ENCODE measurements around the gene RARRES2. TPM values are rescaled to one million over a fixed set of nuclear protein-coding genes. Genes with fewer than 3 reads are reported as not detected.
"Not testable (repeated sequence)": the region's sequence is repeated elsewhere in the genome, so short reads cannot be mapped to it uniquely, and the experiment has no call there.

Gene RARRES2
- total RNA-seq, 1 donor from 2014 or later, result 161 TPM

DNA sequence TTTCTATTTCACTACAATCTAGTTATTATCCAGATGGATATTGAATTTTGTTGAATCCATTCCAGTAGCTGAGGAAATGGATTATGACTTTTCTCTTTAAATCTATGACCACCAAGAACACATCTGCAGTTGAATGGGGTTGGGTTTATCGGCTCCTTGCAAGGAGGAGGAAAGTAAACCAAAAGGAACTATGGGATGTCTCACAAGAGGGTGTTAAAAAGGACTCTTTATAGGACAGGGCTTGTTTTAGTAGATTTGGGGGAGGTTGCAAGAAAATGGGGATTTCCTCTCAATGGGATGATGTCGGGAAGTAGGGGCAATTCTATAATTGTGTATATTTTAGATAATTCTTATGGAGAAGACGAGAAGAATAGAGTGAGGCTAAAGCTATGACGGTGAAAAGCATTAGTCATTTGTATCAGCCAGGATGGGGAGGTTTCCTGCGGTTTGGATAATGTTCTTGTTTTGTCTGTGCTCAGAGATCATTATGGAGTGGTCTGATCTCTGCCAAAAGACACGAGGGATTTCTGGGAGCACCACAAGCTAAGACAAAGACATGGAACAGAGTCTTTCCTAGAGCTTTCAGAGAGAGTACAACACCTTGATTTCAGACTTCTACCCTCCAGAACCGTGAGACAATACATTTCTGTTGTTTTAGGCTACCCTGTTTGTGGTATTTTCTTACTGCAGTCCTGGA lies 23.5 kb downstream of the RARRES2 start:
- no peak for DNase-seq (ENCODE audit: low read depth)

DNA sequence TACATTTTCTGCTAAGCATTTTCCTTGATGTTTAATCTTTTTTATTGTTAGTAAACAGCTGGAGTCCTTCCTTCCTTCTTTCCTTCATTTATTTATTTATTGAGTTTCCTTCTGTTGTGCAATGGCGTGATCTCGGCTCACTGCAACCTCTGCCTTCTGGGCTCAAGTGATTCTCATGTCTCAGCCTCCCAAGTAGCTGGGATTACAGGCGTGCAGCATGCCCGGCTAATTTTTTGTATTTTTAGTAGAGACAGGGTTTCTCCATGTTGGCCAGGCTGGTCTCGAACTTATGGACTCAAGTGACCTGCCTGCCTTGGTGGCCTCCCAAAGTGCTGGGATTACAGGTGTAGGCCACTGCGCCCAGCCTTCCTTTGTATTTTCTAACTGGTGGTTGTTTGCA lies 24.4 kb downstream of the RARRES2 start:
- DNase-seq (ENCODE audit: low read depth), result not testable (repeated sequence)

- DNase-seq (ENCODE audit: low read depth), result no peak
Measured at GRCh38 chr7:150314639-150315239, 26.7 kb downstream of the RARRES2 start.

- DNase-seq (ENCODE audit: low read depth), result no peak
Measured at GRCh38 chr7:150313870-150314269, 27.6 kb downstream of the RARRES2 start.

DNA sequence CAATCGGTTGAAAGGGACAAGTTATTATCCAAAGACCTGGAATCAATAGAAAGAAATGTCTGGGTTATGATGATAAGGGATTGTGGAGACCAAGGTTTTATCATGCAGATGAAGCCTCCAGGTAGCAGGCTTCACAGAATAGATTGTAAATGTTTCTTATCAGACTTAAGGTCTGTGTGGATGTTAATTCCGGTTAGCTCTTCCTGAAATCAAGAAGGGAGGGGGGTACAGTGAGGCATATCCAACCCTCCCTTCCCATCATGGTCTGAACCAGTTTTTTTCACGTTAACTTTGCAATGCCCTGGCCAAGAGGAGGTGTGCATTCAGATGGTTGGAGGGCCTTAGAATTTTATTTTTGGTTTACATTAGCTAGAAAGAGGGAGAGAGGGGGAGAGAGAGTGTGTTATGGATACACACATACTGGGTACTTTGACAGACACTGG lies 28.0 kb downstream of the RARRES2 start:
- DNase-seq (ENCODE audit: low read depth), result no peak

- DNase-seq (ENCODE audit: low read depth), result peak; percentile 86
Measured at GRCh38 chr7:150312649-150313366, 28.6 kb downstream of the RARRES2 start.

DNA sequence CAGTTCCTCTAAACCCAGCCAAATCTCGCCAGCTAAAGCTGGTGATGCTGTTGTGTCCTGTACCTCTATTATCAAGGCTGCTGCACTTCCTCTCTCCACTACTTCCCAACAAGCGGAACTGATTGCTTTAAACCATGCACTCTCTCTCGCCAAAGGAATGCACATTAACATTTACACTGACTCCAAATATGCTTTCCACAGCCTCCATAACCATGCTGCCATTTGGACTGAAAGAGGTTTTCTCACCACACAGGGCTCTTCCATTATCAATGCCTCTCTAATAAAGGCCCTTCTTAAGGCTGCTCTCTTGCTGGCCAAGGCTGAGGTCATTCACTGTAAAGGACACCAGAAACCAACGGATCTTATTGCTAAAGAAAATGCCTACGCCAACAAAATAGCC lies 29.7 kb downstream of the RARRES2 start:
- peak; percentile 66 for DNase-seq (ENCODE audit: low read depth)

DNA sequence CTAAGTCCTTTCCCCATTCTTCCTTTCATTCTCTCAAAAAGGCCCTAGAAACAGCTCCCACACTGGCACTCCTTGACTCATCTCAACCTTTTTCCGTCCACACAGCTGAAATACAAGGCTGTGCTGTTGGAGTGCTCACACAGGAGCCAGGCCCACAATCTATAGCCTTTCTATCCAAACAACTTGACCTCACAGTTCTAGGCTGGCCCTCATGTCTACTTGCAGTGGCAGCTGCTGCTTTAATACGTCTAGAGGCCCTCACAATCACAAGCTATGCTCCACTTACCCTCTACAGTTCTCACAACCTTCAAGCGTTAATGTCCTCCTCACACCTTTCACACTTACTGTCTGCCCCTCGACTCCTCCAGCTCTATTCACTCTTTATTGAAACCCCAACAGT lies 30.3 kb downstream of the RARRES2 start:
- DNase-seq (ENCODE audit: low read depth), result no peak

DNA sequence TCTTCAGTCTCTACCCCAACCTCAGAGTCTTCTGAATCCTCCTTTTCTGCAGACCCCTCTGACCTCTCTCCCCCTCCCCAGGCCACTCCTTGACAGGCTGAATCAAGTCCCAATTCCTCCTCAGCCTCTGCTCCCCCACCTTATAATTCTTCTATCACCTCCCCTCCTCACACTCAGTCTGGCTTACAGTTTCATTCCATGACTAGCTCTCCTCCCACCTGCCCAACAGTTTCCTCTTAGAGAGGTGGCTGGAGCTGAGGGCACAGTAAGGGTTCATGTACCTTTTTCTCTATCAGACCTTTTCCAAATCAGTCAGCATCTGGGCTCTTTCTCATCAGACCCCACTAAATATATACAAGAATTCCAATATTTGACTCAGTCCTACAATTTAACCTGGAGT lies 32.9 kb downstream of the RARRES2 start:
- no peak for DNase-seq (ENCODE audit: low read depth)

DNA sequence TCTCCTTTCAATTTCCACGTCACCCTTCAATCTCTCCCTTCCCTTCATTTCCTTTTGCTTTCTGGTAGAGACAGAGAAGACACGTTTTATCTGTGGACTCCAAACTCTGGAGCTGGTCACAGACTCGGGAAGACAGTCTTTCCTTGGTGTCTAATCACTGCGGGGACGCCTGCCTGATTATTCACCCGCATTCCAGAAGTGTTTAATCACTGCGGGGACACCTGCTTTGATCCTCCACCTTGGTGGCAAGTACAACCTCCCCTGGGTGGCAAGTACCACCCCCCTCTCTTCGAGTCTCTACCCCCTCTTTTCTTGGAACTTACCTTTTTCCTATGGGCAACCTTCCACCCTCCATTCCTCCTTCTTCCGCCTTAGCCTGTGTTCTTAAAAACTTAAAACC lies 33.5 kb downstream of the RARRES2 start:
- no peak for DNase-seq (ENCODE audit: low read depth)

GRCh38 chr7:150307129-150307528 lies 34.3 kb downstream of the RARRES2 start:
- peak; percentile 58 for DNase-seq (ENCODE audit: low read depth)

- not testable (repeated sequence) for DNase-seq (ENCODE audit: low read depth)
Measured at GRCh38 chr7:150306377-150306776, 35.1 kb downstream of the RARRES2 start.

DNA sequence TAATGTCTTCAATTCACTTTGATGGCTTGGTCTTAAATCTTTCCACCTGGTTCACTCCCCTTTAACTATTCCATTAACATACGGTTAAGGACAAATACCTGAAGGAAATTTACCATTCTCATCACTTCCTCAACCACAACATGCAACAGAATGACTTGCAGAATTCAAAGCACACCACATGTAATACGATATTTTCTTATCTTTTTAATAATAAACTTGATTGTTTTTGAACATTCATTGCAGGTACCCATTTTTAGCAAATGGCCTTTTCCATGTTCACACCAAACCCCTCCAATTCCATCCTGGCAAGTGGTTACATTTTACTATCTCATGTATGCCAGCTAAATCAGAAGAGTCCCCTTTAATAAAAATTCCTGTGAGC lies 35.5 kb downstream of the RARRES2 start:
- not testable (repeated sequence) for DNase-seq (ENCODE audit: low read depth)

DNA sequence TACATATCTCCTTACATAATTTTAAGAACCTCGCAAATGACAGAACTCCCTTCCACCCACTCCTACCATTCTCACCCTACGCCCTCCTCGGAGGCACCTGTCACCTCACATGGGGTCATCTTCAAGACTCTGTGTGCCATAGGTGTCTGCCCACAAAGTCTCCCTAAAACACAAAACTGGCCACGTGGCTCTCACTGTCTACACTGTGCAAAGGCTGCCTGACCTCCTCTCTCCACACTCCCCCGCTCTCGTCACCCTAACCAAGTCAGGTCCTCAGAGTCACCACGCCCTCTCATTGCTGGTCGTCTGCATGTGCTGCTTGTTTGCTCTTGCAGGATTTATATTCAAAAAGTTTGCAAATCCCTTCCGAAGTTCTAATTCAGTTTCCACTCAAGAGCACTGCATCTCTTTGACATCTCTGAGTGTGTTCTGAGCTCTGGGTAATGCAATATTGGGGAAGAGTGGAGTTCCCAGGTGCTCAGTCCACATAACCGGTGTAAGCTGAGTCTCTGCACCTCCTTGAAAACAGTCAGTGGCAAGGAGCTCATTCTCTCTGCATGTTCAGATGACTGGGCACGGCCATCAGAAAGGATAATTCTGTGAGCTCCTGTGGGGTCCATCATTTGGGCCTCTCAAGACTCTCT lies 36.0 kb downstream of the RARRES2 start:
- not testable (repeated sequence) for DNase-seq (ENCODE audit: low read depth)

DNA sequence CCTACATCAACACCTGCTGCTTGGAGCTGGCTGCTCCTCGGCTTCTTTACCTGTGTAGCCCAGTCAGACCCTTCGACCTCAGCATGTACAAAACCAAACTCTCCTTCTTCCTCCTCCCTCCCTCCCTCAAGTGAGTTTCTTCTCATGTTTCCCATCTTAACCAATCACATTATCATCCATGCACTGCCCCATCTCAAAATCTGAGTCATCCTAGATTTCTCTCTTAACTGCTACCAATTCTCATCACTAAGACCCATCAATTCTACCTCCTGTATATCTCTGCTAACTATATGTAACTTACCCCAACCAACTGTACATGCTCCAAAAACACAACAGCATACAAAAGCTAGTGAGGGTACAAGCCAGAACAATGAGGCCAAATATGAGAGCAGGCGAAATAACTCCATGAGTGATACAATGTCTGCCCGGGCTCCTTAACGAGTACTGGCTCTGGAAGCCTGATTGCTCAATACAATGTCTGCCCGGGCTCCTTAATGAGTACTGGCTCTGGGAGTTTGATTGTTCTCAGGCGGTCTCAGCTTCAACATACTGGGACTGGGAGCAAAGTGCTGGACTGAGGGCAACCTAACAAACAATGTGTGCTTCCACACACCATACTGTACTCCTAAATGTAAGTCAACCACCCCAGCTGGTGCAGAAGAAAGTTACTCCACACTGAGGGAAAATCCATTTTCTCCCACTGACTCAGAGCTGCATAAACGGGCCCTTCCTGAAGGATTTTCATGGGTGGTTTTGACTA lies 36.8 kb downstream of the RARRES2 start:
- DNase-seq (ENCODE audit: low read depth), result not testable (repeated sequence)

- DNase-seq (ENCODE audit: low read depth), result peak; percentile 96
Measured at GRCh38 chr7:150302908-150303310, 38.5 kb downstream of the RARRES2 start.

GRCh38 chr7:150297978-150298377 lies 43.5 kb downstream of the RARRES2 start:
- DNase-seq (ENCODE audit: low read depth), result peak; percentile 45

GRCh38 chr7:150296802-150297201 lies 44.6 kb downstream of the RARRES2 start:
- not testable (repeated sequence) for DNase-seq (ENCODE audit: low read depth)

GRCh38 chr7:150295614-150296013 lies 45.8 kb downstream of the RARRES2 start:
- DNase-seq (ENCODE audit: low read depth), result not testable (repeated sequence)

- DNase-seq (ENCODE audit: low read depth), result not testable (repeated sequence)
Measured at GRCh38 chr7:150295027-150295426, 46.4 kb downstream of the RARRES2 start.

DNA sequence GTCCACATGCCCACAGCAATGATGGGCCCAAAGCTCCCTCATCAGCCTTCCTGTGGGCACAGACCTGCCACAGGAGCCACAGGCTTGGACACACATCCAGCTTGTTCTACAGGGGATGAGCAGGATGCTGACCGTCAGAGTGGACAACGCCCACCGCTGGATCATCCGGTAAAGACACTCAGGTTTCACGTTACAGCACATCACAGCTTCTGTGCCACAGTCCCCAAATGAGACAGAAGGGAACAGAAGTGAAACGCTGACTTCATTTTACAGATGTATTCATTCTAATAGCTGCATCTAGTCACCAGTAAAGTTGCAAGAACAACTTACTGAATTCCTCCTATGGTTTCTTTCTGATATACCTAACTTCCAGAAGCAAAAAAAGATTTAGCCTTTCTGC lies 51.1 kb downstream of the RARRES2 start:
- not testable (repeated sequence) for DNase-seq (ENCODE audit: low read depth)

- not testable (repeated sequence) for DNase-seq (ENCODE audit: low read depth)
Measured at GRCh38 chr7:150288816-150289215, 52.6 kb downstream of the RARRES2 start.
